IMR-90 (cell line): ENCODE measurements around the gene KY.

Experiments
- CTCF ChIP-seq: conservative IDR thresholded peaks from 2 replicates; pipeline ENCODE4 v1.5.1; 2012; ENCODE audit warnings: mild to moderate bottlenecking, low read depth, low read length, improper control_type of control experiment
- MAFK ChIP-seq: IDR thresholded peaks from 2 replicates; pipeline ENCODE4 v1.6.1; 2012; ENCODE audit warnings: low read depth, low read length, improper control_type of control experiment
- MAZ ChIP-seq: IDR thresholded peaks from 2 replicates; pipeline ENCODE4 v1.6.1; 2012; ENCODE audit warnings: low read depth, mild to moderate bottlenecking, low read length, improper control_type of control experiment, moderate library complexity, borderline replicate concordance
- MXI1 ChIP-seq: IDR thresholded peaks from 2 replicates; pipeline ENCODE4 v1.6.1; 2012; ENCODE audit warnings: low read depth, mild to moderate bottlenecking, low read length, moderate library complexity, borderline replicate concordance
- NFE2L2 ChIP-seq: fragments of 150-350 bp; IDR thresholded peaks from 2 replicates; pipeline ENCODE4 v1.6.1; 2016; ENCODE audit warnings: low read depth, mild to moderate bottlenecking, low read length
- POLR2A ChIP-seq: IDR thresholded peaks from 2 replicates; pipeline ENCODE4 v1.6.1; 2012; ENCODE audit warnings: mild to moderate bottlenecking, low read depth, low read length
- RFX5 ChIP-seq: IDR thresholded peaks from 2 replicates; pipeline ENCODE4 v1.8.0; 2012; ENCODE audit warnings: low read depth, mild to moderate bottlenecking, low read length, moderate library complexity

GRCh38 chr3:134620476-134621115, 30.2 kb downstream of the KY start:
- TF ChIP-seq RFX5 (no peak), POLR2A (no peak), CTCF (no peak), NFE2L2 (no peak), MXI1 (no peak), MAZ (no peak), MAFK (no peak)
